Tibial artery (tissue), 4 donors: ENCODE results near the gene ZNF407.

Experiments used
- DNase-seq, 2 donors: peaks; one replicate each; pipeline ENCODE4 v3.0.0-alpha.2; 2019
- H3K27ac ChIP-seq, 2 donors: fragments of 200-600 bp; sonication (generic) in 1 of 2; 1 replicate in 1 of 2; 2 replicates in 1 of 2; pipeline ENCODE4 v1.5.1; 2018 to 2019; ENCODE audit warnings: mild to moderate bottlenecking in 1 of 2
- H3K27me3 ChIP-seq, 2 donors: fragments of 200-600 bp; sonication (generic) in 1 of 2; one replicate each; pipeline versions ENCODE4 v1.5.1 to v1.6.0; 2016 to 2019
- H3K36me3 ChIP-seq, 3 donors: fragments of 200-600 bp; sonication (generic) in 2 of 3; one replicate each; pipeline ENCODE4 v1.5.1; 2016 to 2019; ENCODE audit warnings: mild to moderate bottlenecking in 2 of 3
- H3K4me1 ChIP-seq, 4 donors: fragments of 200-600 bp; sonication (generic) in 2 of 4; 1 replicate in 3 of 4; 2 replicates in 1 of 4; pipeline ENCODE4 v1.5.1; 2016 to 2019
- H3K4me3 ChIP-seq, 2 donors: fragments of 200-600 bp; sonication (generic) in 1 of 2; 1 replicate in 1 of 2; 2 replicates in 1 of 2; pipeline ENCODE4 v1.5.1; 2018 to 2019; ENCODE audit warnings: mild to moderate bottlenecking in 2 of 2
- H3K9me3 ChIP-seq, 3 donors: fragments of 200-600 bp; sonication (generic) in 1 of 3; one replicate each; pipeline ENCODE4 v1.5.1; 2016 to 2019
- CTCF ChIP-seq, 2 experiments: fragments of 200-600 bp in 1 of 2; fragments of 450-650 bp in 1 of 2; IDR thresholded peaks; one replicate each; pipeline ENCODE4 v1.5.1; 2017 to 2019; ENCODE audit warnings: antibody characterized with exemption in 2 of 2, mild to moderate bottlenecking in 1 of 2, moderate library complexity in 1 of 2
- intact Hi-C: fragments of 100-400 bp; cut with DNase I; formaldehyde crosslinking; loops from one replicate; pipeline ENCODE4 v1.15.0; 2023; ENCODE audit warnings: low total_unique reads

ZNF407 gene

GRCh38 chr18:74796841-74797576, 199.3 kb downstream of the ZNF407 start:
- no peak for DNase-seq

GRCh38 chr18:74797577-74798151, 200.0 kb downstream of the ZNF407 start:
- no peak for DNase-seq
- intact Hi-C loops = no loop called here
- H3K27ac ChIP-seq = no peak overlapping the region
- H3K27me3 ChIP-seq = no peaks in the 10 kb centered on the region
- H3K4me1 ChIP-seq = peaks cover 0 to 12% (median 6%) of the 10 kb centered on the region in 4 donors
- H3K4me3 ChIP-seq = no peak overlapping the region
- H3K9me3 ChIP-seq = no peaks in the 10 kb centered on the region
- no peaks in the 10 kb centered on the region for H3K36me3 ChIP-seq
- TF ChIP-seq CTCF (IDR thresholded peaks at IDR 0.05) = no peak

More at GRCh38 chr18:74796841-74797576, 199.3 kb downstream of the ZNF407 start:
- intact Hi-C loops = no loop called here
- no peak for TF ChIP-seq CTCF (IDR thresholded peaks at IDR 0.05)
- Histone ChIP-seq H3K4me1 (peaks cover 0 to 12% (median 6%) of the 10 kb centered on the region in 4 donors), H3K36me3 (no peaks in the 10 kb centered on the region), H3K27me3 (no peaks in the 10 kb centered on the region), H3K4me3 (no peak overlapping the region), H3K27ac (no peak overlapping the region), H3K9me3 (no peaks in the 10 kb centered on the region)

GRCh38 chr18:74799542-74799941, 201.9 kb downstream of the ZNF407 start:
- Histone ChIP-seq H3K36me3 (no peaks in the 10 kb centered on the region), H3K4me3 (no peak overlapping the region), H3K4me1 (peaks cover 0 to 12% (median 6%) of the 10 kb centered on the region in 4 donors), H3K27me3 (no peaks in the 10 kb centered on the region), H3K9me3 (no peaks in the 10 kb centered on the region), H3K27ac (no peak overlapping the region)
- intact Hi-C loops = no loop called here
- no peak for TF ChIP-seq CTCF (IDR thresholded peaks at IDR 0.05)
- DNase-seq = no peak

- intact Hi-C loops = no loop called here
- TF ChIP-seq CTCF (IDR thresholded peaks at IDR 0.05) = no peak
- H3K4me3 ChIP-seq = no peak overlapping the region
- no peak for DNase-seq
- H3K27me3 ChIP-seq = no peaks in the 10 kb centered on the region
- H3K9me3 ChIP-seq = no peaks in the 10 kb centered on the region
- no peak overlapping the region for H3K27ac ChIP-seq
- H3K36me3 ChIP-seq = no peaks in the 10 kb centered on the region
- H3K4me1 ChIP-seq = peaks cover 0 to 12% (median 6%) of the 10 kb centered on the region in 4 donors
Observed at GRCh38 chr18:74800098-74800497, 202.4 kb downstream of the ZNF407 start.

GRCh38 chr18:74803117-74803516, 205.4 kb downstream of the ZNF407 start:
- no peak for DNase-seq
- H3K9me3 ChIP-seq = no peaks in the 10 kb centered on the region
- no peaks in the 10 kb centered on the region for H3K27me3 ChIP-seq
- H3K36me3 ChIP-seq = no peaks in the 10 kb centered on the region
- peaks cover 0 to 12% (median 0%) of the 10 kb centered on the region in 4 donors for H3K4me1 ChIP-seq
- intact Hi-C loops = no loop called here
- H3K4me3 ChIP-seq = no peak overlapping the region
- no peak for TF ChIP-seq CTCF (IDR thresholded peaks at IDR 0.05)
- no peak overlapping the region for H3K27ac ChIP-seq
